A549 (cell line): ENCODE results near the gene PHYKPL. TPM values are rescaled to one million over a fixed set of nuclear protein-coding genes. Genes with fewer than 3 reads are reported as not detected.

Experiments used
- ATAC-seq, 2 experiments: fragments of 200-7000 bp in 1 of 2; fragments of >200 bp in 1 of 2; cut with Nextera tagmentation in 1 of 2; cut with Tn5 transposase in 1 of 2; 3 replicates each; pipeline versions ENCODE4 v1.8.0 to v1.9.1; 2018 to 2020; ENCODE audit warnings: mild to moderate bottlenecking in 1 of 2, moderate library complexity in 1 of 2
- CTCF ChIA-PET: fragments of 300-600 bp; sonication (Branson Sonifier 250); formaldehyde crosslinking; extraction: SDS; loops from one replicate; lab custom pipeline; 2021; ENCODE audit warnings: antibody characterized with exemption, inconsistent platforms; lab: Yijun Ruan, JAX
- POLR2A ChIA-PET: fragments of 350-600 bp; formaldehyde crosslinking; extraction: SDS; loops from one replicate; lab custom pipeline; 2021; ENCODE audit warnings: antibody characterized with exemption, inconsistent platforms; lab: Yijun Ruan, JAX
- DNase-seq, 2 experiments: peaks; one replicate each; pipeline versions ENCODE4 v3.0.0 to v3.0.0-alpha.2; 2011 to 2016; ENCODE audit warnings: low read depth in 1 of 2, low spot score in 1 of 2
- FAIRE-seq: peaks from 2 replicates; lab custom pipeline; 2011; peaks lifted over from hg19 to GRCh38; lab: Jason Lieb, UNC
- H3K27ac ChIP-seq, 2 experiments: fragments of >200 bp; sonication (Bioruptor Twin); formaldehyde crosslinking; 3 replicates each; pipeline ENCODE4 v1.5.1; 2016 to 2017
- H3K4me1 ChIP-seq: fragments of >200 bp; sonication (Bioruptor Twin); formaldehyde crosslinking; 3 replicates; pipeline ENCODE4 v1.6.1; 2016
- H3K4me2 ChIP-seq: fragments of >200 bp; sonication (Bioruptor Twin); formaldehyde crosslinking; 3 replicates; pipeline ENCODE4 v1.6.1; 2016
- H3K4me3 ChIP-seq: fragments of >200 bp; sonication (Bioruptor Twin); formaldehyde crosslinking; 3 replicates; pipeline ENCODE4 v1.5.1; 2016
- H3K9me3 ChIP-seq: fragments of >200 bp; sonication (Bioruptor Twin); formaldehyde crosslinking; 3 replicates; pipeline ENCODE4 v1.6.1; 2016
- BHLHE40 ChIP-seq: IDR thresholded peaks from 2 replicates; pipeline ENCODE4 v1.6.1; 2012; ENCODE audit warnings: low read depth, low read length, inconsistent platforms
- CBX2 ChIP-seq: fragments of 200-600 bp; sonication (generic); IDR thresholded peaks from 2 replicates; pipeline ENCODE4 v1.6.1; 2016; ENCODE audit warnings: low read depth, mild to moderate bottlenecking, borderline replicate concordance
- CEBPB ChIP-seq, 2 experiments: fragments of >200 bp in 1 of 2; sonication (Bioruptor Twin) in 1 of 2; formaldehyde crosslinking in 1 of 2; IDR thresholded peaks; 2 replicates each; pipeline ENCODE4 v1.6.1; 2012 to 2016
- CHD4 ChIP-seq: fragments of 200-600 bp; sonication (generic); IDR thresholded peaks from 2 replicates; pipeline ENCODE4 v1.6.1; 2016; ENCODE audit warnings: antibody characterized with exemption, mild to moderate bottlenecking, borderline replicate concordance
- EHF ChIP-seq: fragments of 250-450 bp; sonication (Bioruptor Pico); IDR thresholded peaks from 2 replicates; pipeline ENCODE4 v1.5.0; 2020; ENCODE audit warnings: mild to moderate bottlenecking
- EP300 ChIP-seq, 2 experiments: fragments of >200 bp; sonication (Bioruptor Twin); formaldehyde crosslinking; IDR thresholded peaks; 2 replicates in 1 of 2; 3 replicates in 1 of 2; pipeline ENCODE4 v1.6.1; 2016 to 2017
- ESRRA ChIP-seq: fragments of 150-350 bp; IDR thresholded peaks from 2 replicates; pipeline ENCODE4 v1.6.1; 2014; ENCODE audit warnings: mild to moderate bottlenecking, low read length, borderline replicate concordance
- FOSB ChIP-seq: fragments of 250-450 bp; sonication (Bioruptor Pico); IDR thresholded peaks from 2 replicates; pipeline ENCODE4 v1.5.0; 2020; ENCODE audit warnings: mild to moderate bottlenecking, moderate library complexity
- GATA3 ChIP-seq: IDR thresholded peaks from 2 replicates; pipeline ENCODE4 v1.6.1; 2012; ENCODE audit warnings: borderline replicate concordance
- HEYL ChIP-seq: fragments of 250-450 bp; sonication (Bioruptor Pico); IDR thresholded peaks from 2 replicates; pipeline ENCODE4 v1.8.0; 2021; ENCODE audit warnings: mild to moderate bottlenecking, moderate library complexity
- HOXB5 ChIP-seq: fragments of 250-450 bp; sonication (Bioruptor Pico); IDR thresholded peaks from 2 replicates; pipeline ENCODE4 v1.5.0; 2020; ENCODE audit warnings: mild to moderate bottlenecking, moderate library complexity
- JUNB ChIP-seq: fragments of >200 bp; sonication (Bioruptor Twin); formaldehyde crosslinking; IDR thresholded peaks from 2 replicates; pipeline ENCODE4 v1.6.1; 2016
- MAFK ChIP-seq: fragments of 450-650 bp; IDR thresholded peaks from 2 replicates; pipeline ENCODE4 v1.6.1; 2014; ENCODE audit not compliant: partially characterized antibody
- MAZ ChIP-seq: fragments of 150-350 bp; IDR thresholded peaks from 2 replicates; pipeline ENCODE4 v1.6.1; 2014; ENCODE audit warnings: antibody characterized with exemption, low read depth, low read length, borderline replicate concordance
- NR3C1 ChIP-seq: fragments of >200 bp; sonication (Bioruptor Twin); formaldehyde crosslinking; IDR thresholded peaks from 3 replicates; pipeline ENCODE4 v1.6.1; 2017
- POLR2A ChIP-seq: IDR thresholded peaks from 2 replicates; pipeline ENCODE4 v1.6.1; 2012; ENCODE audit warnings: mild to moderate bottlenecking, low read length
- RARB ChIP-seq: fragments of 250-450 bp; sonication (Bioruptor Pico); IDR thresholded peaks from 2 replicates; pipeline ENCODE4 v1.8.0; 2021; ENCODE audit warnings: mild to moderate bottlenecking, moderate library complexity
- RNF2 ChIP-seq: fragments of 200-600 bp; sonication (generic); IDR thresholded peaks from 2 replicates; pipeline ENCODE4 v1.6.1; 2016; ENCODE audit warnings: low read depth, mild to moderate bottlenecking, antibody characterized with exemption, moderate library complexity, borderline replicate concordance
- SREBF2 ChIP-seq: fragments of 450-650 bp; IDR thresholded peaks from 2 replicates; pipeline ENCODE4 v1.6.1; 2014; ENCODE audit warnings: mild to moderate bottlenecking, moderate library complexity
- ZSCAN20 ChIP-seq: fragments of 250-450 bp; sonication (Bioruptor Pico); IDR thresholded peaks from 2 replicates; pipeline ENCODE4 v1.8.0; 2022; ENCODE audit warnings: mild to moderate bottlenecking, moderate library complexity
- WGBS: methylation state at CpG from one replicate; pipeline ENCODE4 v1.1.6; 2017; ENCODE audit errors: missing lambda C conversion rate; 5-methylcytosine and 5-hydroxymethylcytosine counted together
- polyA plus RNA-seq, 4 experiments: library from polyadenylated mRNA; depleted of rRNA in 3 of 4; stranded (reverse); fragments of >200 nt; fragmentation: RNase III in 1 of 4; extraction: RNeasy Plus Mini Kit Qiagen cat#74134 plus additional on column Dnase treatment in 1 of 4; gene quantifications; 2 replicates in 3 of 4; 3 replicates in 1 of 4; pipeline ENCODE4 v1.2.3, GENCODE V29; 2011 to 2017
- TF ChIP-seq, protein P1 (sequence below): IDR thresholded peaks from 2 replicates; pipeline ENCODE4 v1.6.1; 2012
- TF ChIP-seq, protein P2 (sequence below): fragments of >200 bp; sonication (Bioruptor Twin); formaldehyde crosslinking; IDR thresholded peaks from 2 replicates; pipeline ENCODE4 v1.6.1; 2016
- TF ChIP-seq, protein P3 (sequence below): fragments of >200 bp; sonication (Bioruptor Twin); formaldehyde crosslinking; IDR thresholded peaks from 3 replicates; pipeline ENCODE4 v1.5.1; 2016
- TF ChIP-seq, protein P4 (sequence below): IDR thresholded peaks from 2 replicates; pipeline ENCODE4 v1.6.1; 2012; ENCODE audit warnings: low read depth, borderline replicate concordance
- TF ChIP-seq, protein P5 (sequence below): fragments of 250-450 bp; sonication (Bioruptor Pico); IDR thresholded peaks from 2 replicates; pipeline ENCODE4 v1.5.0; 2020; ENCODE audit warnings: low read depth, mild to moderate bottlenecking, moderate library complexity
- TF ChIP-seq, protein P6 (sequence below): IDR thresholded peaks from 2 replicates; pipeline ENCODE4 v1.6.1; 2012
- TF ChIP-seq, protein P7 (sequence below): fragments of 150-350 bp; IDR thresholded peaks from 2 replicates; pipeline ENCODE4 v1.6.1; 2014; ENCODE audit warnings: low read depth, mild to moderate bottlenecking, low read length

PHYKPL gene
- polyA plus RNA-seq, 2 of the 4 experiments (the other 2 are of a cell fraction) = 13.0 to 21.9 TPM

DNA sequence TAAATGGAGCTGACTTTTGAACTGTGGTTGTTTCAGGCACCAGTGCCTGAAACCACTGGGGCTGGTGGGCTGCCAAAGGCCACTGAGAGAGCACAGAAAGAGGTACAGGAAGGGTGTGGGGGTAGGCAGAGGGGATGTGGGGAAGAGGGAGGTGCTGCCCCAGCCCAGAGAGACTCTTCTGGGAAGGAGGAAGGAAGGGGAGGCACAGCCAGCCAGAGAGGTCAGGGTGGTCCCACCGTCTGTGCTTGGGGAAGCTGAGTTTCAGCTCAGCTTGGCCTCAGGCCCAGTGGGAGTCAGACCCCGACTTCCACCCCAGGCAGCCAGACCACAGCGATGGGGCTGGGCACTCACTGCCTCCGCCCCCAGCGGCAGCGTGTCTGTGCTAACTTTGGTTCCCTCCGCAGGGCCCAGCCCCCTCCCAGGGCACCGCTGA is 8.6 kb upstream of the PHYKPL start:
- CTCF ChIA-PET = interaction anchor here (0.6 to 1.2 kb wide), 2 partner anchors 10 to 58 kb away, joined by 3 read pairs; no protein-coding TSS in a partner anchor
- ATAC-seq = no peak
- no peak overlapping the region for H3K27ac ChIP-seq
- TF ChIP-seq EP300 (IDR thresholded peaks at IDR 0.05) = no peak
- TF ChIP-seq, protein P1, sequence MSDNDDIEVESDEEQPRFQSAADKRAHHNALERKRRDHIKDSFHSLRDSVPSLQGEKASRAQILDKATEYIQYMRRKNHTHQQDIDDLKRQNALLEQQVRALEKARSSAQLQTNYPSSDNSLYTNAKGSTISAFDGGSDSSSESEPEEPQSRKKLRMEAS = no peak
- TF ChIP-seq, all 56 proteins: peak for 0
- no peaks in the 10 kb centered on the region for H3K9me3 ChIP-seq
- FAIRE-seq (no peak), DNase-seq (no peak)
- 74% methylated on average over 8 of the region's 8 CpGs for WGBS
- POLR2A ChIA-PET = no interaction called here
- H3K4me3 ChIP-seq = no peak overlapping the region
- H3K4me1 ChIP-seq = no peaks in the 10 kb centered on the region
- H3K4me2 ChIP-seq = no peak overlapping the region

DNA sequence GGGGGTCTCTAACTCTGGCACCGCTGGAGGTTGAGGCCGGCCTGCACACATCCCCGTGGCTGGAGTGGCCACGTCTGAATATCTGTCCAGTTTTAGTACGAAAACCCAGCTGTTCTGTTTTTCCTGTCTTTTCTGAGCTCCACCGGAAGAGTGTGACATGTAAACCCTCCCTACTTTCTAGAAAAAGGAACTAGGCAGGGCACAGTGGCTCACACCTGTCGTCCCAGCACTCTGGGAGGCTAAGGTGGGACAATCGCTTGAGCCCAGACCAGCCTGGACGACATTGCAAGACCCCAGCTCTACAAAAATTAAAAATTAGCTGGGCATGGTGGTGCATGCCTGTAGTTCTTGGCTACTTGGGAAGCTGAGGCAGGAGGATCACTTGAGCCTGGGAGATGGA is 8.2 kb upstream of the PHYKPL start:
- no peak overlapping the region for H3K4me2 ChIP-seq
- 80% methylated on average over 9 of the region's 9 CpGs for WGBS
- H3K4me1 ChIP-seq = no peaks in the 10 kb centered on the region
- H3K9me3 ChIP-seq = no peaks in the 10 kb centered on the region
- CTCF ChIA-PET = interaction anchor here (1.2 kb wide), 1 partner anchor 10 kb away, joined by 3 read pairs; no protein-coding TSS in a partner anchor
- ATAC-seq = no peak
- FAIRE-seq = no peak
- no peak for DNase-seq
- no peak for TF ChIP-seq CBX2
- TF ChIP-seq, protein P2, sequence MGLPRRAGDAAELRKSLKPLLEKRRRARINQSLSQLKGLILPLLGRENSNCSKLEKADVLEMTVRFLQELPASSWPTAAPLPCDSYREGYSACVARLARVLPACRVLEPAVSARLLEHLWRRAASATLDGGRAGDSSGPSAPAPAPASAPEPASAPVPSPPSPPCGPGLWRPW = no peak
- TF ChIP-seq RNF2 = no peak
- TF ChIP-seq ZSCAN20 = no peak
- TF ChIP-seq, protein P3, sequence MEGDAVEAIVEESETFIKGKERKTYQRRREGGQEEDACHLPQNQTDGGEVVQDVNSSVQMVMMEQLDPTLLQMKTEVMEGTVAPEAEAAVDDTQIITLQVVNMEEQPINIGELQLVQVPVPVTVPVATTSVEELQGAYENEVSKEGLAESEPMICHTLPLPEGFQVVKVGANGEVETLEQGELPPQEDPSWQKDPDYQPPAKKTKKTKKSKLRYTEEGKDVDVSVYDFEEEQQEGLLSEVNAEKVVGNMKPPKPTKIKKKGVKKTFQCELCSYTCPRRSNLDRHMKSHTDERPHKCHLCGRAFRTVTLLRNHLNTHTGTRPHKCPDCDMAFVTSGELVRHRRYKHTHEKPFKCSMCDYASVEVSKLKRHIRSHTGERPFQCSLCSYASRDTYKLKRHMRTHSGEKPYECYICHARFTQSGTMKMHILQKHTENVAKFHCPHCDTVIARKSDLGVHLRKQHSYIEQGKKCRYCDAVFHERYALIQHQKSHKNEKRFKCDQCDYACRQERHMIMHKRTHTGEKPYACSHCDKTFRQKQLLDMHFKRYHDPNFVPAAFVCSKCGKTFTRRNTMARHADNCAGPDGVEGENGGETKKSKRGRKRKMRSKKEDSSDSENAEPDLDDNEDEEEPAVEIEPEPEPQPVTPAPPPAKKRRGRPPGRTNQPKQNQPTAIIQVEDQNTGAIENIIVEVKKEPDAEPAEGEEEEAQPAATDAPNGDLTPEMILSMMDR = no peak
- no peak for TF ChIP-seq EHF
- no peak for TF ChIP-seq HOXB5
- no peak for TF ChIP-seq HEYL (CRISPR knock-in tag)
- TF ChIP-seq GATA3 = no peak
- no peak for TF ChIP-seq POLR2A
- no peak for TF ChIP-seq JUNB
- TF ChIP-seq, protein P4, sequence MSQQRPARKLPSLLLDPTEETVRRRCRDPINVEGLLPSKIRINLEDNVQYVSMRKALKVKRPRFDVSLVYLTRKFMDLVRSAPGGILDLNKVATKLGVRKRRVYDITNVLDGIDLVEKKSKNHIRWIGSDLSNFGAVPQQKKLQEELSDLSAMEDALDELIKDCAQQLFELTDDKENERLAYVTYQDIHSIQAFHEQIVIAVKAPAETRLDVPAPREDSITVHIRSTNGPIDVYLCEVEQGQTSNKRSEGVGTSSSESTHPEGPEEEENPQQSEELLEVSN = no peak
- TF ChIP-seq CHD4 = no peak
- TF ChIP-seq, protein P5, sequence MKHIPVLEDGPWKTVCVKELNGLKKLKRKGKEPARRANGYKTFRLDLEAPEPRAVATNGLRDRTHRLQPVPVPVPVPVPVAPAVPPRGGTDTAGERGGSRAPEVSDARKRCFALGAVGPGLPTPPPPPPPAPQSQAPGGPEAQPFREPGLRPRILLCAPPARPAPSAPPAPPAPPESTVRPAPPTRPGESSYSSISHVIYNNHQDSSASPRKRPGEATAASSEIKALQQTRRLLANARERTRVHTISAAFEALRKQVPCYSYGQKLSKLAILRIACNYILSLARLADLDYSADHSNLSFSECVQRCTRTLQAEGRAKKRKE (CRISPR knock-in tag) = no peak
- TF ChIP-seq BHLHE40 = no peak
- TF ChIP-seq MAZ = no peak
- TF ChIP-seq RARB = no peak
- no peak for TF ChIP-seq SREBF2
- POLR2A ChIA-PET = no interaction called here
- no peak overlapping the region for H3K27ac ChIP-seq
- no peak overlapping the region for H3K4me3 ChIP-seq

DNA sequence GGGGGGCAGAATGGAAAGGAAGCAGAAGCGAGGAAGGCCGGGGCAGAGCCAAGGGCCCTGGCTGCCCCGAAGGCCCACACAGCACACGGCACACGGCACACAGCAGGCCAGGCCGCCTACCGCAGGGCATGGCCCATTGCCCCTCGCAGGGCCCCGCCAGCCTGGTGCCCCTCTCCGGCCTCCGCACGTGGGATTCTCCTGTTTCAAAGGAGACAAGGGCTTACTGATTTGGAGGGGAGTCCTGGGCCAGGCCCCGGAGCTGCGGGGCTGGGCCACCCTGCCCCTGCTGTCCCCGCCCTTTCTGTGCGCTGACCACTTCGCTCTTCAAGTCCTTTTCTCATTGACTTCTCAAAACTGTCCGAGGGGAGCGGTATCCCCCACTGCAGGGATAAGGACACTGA is 7.7 kb upstream of the PHYKPL start:
- ChIA-PET CTCF (interaction anchor here (1.2 kb wide), 1 partner anchor 9 kb away, joined by 3 read pairs; no protein-coding TSS in a partner anchor), POLR2A (no interaction called here)
- Histone ChIP-seq H3K4me3 (no peak overlapping the region), H3K9me3 (no peaks in the 10 kb centered on the region), H3K27ac (no peak overlapping the region), H3K4me2 (no peak overlapping the region), H3K4me1 (no peaks in the 10 kb centered on the region)
- FAIRE-seq = no peak
- DNase-seq = no peak
- whole genome bisulfite sequencing = 88% methylated on average over 14 of the region's 19 CpGs
- ATAC-seq = no peak
- TF ChIP-seq, protein P6, sequence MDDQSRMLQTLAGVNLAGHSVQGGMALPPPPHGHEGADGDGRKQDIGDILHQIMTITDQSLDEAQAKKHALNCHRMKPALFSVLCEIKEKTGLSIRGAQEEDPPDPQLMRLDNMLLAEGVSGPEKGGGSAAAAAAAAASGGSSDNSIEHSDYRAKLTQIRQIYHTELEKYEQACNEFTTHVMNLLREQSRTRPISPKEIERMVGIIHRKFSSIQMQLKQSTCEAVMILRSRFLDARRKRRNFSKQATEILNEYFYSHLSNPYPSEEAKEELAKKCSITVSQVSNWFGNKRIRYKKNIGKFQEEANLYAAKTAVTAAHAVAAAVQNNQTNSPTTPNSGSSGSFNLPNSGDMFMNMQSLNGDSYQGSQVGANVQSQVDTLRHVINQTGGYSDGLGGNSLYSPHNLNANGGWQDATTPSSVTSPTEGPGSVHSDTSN = no peak
- TF ChIP-seq EP300 (IDR thresholded peaks at IDR 0.05) (no peak), NR3C1 (no peak), ESRRA (no peak), CHD4 (no peak), CEBPB (IDR thresholded peaks at IDR 0.05) (no peak), FOSB (CRISPR knock-in tag) (no peak), MAFK (no peak)
- TF ChIP-seq, protein P7, sequence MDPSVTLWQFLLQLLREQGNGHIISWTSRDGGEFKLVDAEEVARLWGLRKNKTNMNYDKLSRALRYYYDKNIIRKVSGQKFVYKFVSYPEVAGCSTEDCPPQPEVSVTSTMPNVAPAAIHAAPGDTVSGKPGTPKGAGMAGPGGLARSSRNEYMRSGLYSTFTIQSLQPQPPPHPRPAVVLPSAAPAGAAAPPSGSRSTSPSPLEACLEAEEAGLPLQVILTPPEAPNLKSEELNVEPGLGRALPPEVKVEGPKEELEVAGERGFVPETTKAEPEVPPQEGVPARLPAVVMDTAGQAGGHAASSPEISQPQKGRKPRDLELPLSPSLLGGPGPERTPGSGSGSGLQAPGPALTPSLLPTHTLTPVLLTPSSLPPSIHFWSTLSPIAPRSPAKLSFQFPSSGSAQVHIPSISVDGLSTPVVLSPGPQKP = no peak
- TF ChIP-seq, protein P4 = no peak
- TF ChIP-seq, protein P3 = no peak
